LNCaP clone FGC (cell line): ENCODE data around the gene PPME1.
"Not testable (repeated sequence)": the region's sequence is repeated elsewhere in the genome, so short reads cannot be mapped to it uniquely, and the experiment has no call there.

ENCODE experiments used
- DNase-seq: peaks from one replicate; pipeline ENCODE4 v3.0.0-alpha.2; 2011; ENCODE audit warnings: low read depth
- H3K4me3 ChIP-seq: 2 replicates; pipeline ENCODE4 v1.5.1; 2011; ENCODE audit warnings: mild to moderate bottlenecking, low read depth, low read length, control low read depth
- TF ChIP-seq, protein P1 (sequence below): IDR thresholded peaks from 2 replicates; pipeline ENCODE4 v1.5.1; 2012; ENCODE audit warnings: mild to moderate bottlenecking; ENCODE audit not compliant: control insufficient read depth, insufficient read depth; ENCODE audit errors: extremely low read depth

PPME1 gene

GRCh38 chr11:74170694-74171629 lies at the start of gene PPME1, which contains the start of gene C2CD3:
Gene PPME1, plus strand, starts transcription at chr11:74171289. Its CDS starts 133 bp downstream, at chr11:74171422.
Gene C2CD3, minus strand, starts transcription at chr11:74171002. Its CDS starts 210 bp downstream, at chr11:74170792.
- TF ChIP-seq, protein P1, sequence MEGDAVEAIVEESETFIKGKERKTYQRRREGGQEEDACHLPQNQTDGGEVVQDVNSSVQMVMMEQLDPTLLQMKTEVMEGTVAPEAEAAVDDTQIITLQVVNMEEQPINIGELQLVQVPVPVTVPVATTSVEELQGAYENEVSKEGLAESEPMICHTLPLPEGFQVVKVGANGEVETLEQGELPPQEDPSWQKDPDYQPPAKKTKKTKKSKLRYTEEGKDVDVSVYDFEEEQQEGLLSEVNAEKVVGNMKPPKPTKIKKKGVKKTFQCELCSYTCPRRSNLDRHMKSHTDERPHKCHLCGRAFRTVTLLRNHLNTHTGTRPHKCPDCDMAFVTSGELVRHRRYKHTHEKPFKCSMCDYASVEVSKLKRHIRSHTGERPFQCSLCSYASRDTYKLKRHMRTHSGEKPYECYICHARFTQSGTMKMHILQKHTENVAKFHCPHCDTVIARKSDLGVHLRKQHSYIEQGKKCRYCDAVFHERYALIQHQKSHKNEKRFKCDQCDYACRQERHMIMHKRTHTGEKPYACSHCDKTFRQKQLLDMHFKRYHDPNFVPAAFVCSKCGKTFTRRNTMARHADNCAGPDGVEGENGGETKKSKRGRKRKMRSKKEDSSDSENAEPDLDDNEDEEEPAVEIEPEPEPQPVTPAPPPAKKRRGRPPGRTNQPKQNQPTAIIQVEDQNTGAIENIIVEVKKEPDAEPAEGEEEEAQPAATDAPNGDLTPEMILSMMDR = peak; percentile 30; the same call in 1 of the 2 replicates
- DNase-seq = peak; percentile 99
- peak within 1 kb of the TSS; percentile 74 for H3K4me3 ChIP-seq

DNA sequence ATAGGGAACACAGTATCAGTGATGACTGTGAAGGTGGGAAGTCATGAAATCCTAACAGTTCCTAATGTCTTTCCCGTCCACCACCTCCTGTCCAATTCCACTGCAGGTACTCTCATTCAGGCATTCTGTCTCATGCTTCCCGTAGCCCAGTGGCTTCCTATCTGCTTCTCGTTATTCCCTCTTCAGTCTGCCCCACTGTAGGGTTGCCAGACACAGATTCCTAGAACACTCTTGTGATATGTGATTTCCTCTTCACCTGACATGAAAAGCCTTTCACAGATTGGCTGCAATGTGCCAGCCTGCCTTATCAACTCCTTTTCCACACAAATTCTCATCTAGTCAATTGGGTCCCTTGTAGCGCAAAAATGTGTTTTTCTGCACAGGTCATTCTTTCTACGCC lies 49.3 kb upstream of the PPME1 start:
- H3K4me3 ChIP-seq = no peak overlapping the region
- no peak for DNase-seq
- TF ChIP-seq, protein P1 = no peak

DNA sequence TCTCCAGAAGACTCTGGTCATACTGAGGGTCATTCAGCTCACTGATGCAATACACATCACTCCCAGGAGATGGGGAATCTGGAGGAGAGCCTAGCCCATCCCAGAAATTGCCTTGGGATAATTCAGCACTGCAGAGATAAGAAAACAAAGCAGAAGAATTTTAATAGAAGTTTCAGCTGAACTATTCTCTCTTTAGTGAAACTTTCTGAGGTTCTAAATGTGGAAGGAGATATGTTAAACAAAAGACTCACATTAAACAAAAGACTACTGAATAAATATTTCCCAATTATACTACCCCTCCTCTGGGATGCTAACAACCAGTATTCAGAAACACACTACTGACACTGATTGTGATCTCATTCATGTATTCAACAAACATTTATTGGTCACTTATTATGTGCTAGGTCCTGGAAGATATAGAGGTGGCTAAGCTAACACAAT lies 48.1 kb upstream of the PPME1 start:
- no peak overlapping the region for H3K4me3 ChIP-seq
- DNase-seq = no peak
- TF ChIP-seq, protein P1 = no peak

GRCh38 chr11:74129121-74129520 lies 42.0 kb upstream of the PPME1 start:
- not testable (repeated sequence) for H3K4me3 ChIP-seq, DNase-seq

DNA sequence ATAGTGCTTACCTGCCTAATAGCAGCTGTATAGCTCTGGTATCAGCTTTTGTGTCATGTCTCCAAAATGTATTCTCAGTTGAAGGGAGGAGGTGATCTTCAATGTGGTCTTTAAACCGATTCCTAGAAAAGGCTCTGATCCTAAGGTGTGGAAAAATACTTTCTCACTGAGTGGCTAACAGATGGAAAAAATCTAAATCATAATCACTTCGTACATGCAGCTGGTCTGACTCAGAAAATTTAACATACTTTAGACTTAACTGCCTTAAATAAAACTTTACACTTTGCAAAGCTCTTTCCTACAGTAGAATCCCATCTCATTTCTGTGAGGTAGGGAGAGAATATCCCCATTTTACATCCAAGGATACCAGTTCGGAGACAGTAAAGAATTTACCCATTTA lies 38.3 kb upstream of the PPME1 start:
- no peak for DNase-seq
- H3K4me3 ChIP-seq = no peak overlapping the region
- TF ChIP-seq, protein P1 = no peak

DNA sequence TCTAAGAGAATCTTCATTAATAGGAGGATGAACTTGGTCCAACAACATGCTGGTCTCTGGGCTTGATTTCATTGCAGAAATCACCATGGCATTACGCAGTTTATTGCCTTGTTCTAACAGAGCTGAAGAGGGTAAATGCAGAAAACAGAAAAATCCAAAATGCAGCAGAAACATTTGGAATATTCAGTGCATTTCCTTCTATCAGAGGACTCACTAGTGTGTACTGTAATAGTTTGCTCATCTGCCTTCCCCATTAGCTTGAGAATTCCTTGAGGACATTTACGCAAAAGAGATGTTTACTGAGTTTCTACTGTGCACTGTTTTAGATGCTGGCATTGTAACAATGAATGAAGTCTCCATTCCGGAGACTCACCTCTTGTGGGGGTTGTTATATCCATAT lies 37.7 kb upstream of the PPME1 start:
- TF ChIP-seq, protein P1 = no peak
- no peak for DNase-seq
- no peak overlapping the region for H3K4me3 ChIP-seq

DNA sequence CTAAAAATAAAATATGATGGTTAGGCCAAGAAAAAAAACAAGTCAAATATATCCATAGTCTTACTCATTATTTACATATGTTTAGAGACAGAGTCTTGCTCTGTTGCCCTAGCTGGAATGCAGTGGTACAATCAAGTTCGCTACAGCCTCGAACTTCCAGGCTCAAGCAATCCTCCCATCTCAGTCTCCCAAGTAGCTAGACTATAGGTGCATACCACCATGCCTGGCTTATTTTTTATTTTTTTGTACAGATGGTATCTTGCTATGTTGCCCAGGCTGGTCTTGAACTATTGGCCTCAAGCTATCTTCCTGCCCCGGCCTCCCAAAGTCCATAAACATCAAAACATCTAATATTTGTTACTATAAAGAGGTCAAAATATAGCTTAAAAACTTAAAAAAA lies 36.4 kb upstream of the PPME1 start:
- no peak for DNase-seq
- TF ChIP-seq, protein P1 = no peak
- no peak overlapping the region for H3K4me3 ChIP-seq
